LoVo (cell line): ENCODE results near the gene UBE2D3.
A peak's percentile ranks its signal among the peaks of the same experiment; 100 is the strongest.
"Not testable (repeated sequence)": the region's sequence is repeated elsewhere in the genome, so short reads cannot be mapped to it uniquely, and the experiment has no call there.

Source experiments
- DNase-seq: peaks from one replicate; pipeline ENCODE4 v3.0.0-alpha.2; 2016; ENCODE audit warnings: low spot score

Gene UBE2D3

DNA sequence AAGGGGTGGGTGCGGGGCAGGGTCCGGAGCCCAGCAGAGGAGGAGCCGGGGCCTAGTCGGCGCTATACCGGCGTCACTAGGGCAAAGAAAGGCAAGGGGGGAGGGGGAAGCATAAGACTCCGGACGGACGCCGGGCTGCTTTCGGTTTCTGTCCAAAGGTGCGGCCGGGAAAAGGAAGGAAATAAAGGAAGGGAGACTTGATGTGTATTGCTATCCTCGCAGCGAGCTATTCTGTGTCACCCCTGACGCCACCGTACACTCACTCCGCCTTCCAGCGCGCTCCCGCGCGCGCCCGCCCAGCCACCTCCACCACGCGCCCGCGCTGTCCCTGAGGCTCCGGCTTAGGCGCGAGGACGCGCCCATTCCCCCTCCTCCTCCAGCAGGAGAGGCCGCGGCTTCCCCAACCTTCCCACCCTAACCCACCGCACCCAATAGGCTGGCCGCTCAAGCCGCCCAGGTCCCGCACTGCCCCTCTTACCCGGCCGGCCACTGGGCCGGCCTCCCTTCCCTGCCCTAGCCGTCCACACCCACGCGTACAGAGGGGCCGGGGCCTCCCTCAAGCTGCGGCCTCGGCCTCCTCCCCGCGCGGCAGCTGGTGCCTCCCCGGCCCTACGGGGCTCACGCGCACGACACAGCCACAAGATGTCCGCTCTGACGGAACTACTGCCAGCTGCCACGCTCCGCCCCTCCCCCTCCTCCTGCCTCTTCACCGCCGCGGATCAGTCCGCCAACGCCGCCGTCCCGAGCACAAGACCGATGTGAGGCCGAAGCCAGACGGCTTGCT is at the start of gene UBE2D3:
UBE2D3 (minus strand) TSS at position 662 of the 784 bp plus-strand sequence. CDS start 1,043 bp downstream, outside the sequence.
- peak; percentile 90 for DNase-seq

DNA sequence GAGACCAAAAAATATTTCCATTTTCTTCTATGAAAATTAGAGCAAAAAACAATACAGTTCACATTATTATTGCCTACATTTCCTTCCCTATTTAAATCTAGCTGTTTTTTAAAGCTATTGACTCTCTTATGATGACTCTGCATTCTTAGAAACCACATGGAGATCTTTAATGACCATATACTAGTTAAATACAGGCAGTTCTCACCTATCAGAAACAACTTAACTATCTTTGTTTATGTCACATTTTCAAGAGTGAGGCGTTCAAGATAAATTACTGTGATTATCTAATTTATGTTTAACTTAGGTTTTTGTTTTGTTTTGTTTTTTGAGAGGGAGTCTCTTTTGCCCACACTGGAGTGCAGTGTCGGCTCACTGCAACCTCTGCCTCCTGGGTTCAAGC is 44.4 kb upstream of the UBE2D3 start:
- DNase-seq: no peak

DNA sequence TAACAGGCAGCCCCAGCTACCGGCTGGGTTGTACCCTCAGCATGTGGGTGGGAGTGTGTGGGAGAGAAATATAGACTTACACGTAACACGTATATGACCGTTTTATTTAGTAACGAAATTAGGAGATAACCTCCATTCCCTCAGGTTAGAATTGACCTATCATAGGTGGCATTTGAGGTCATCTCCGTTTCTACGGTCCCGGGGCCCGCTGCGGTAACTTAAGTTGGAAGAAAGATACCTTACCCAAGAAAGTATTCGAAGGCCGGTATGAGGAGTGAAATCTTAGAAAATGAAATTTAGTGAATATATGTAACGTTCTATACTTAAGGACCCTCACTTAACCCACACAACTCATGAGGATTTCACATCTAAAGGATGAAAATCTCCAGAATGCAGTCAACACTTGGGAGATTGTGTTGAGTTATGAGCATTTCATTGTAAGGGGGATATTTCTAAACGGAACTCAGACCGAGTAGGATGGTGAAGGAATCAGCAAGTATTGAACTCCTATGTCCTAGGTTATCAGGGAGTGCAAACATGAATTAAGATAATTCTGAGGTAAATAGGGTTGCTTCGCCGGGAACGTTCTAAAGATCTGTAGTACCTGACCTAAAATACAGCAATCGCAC is 42.3 kb upstream of the UBE2D3 start:
- DNase-seq: no peak

DNA sequence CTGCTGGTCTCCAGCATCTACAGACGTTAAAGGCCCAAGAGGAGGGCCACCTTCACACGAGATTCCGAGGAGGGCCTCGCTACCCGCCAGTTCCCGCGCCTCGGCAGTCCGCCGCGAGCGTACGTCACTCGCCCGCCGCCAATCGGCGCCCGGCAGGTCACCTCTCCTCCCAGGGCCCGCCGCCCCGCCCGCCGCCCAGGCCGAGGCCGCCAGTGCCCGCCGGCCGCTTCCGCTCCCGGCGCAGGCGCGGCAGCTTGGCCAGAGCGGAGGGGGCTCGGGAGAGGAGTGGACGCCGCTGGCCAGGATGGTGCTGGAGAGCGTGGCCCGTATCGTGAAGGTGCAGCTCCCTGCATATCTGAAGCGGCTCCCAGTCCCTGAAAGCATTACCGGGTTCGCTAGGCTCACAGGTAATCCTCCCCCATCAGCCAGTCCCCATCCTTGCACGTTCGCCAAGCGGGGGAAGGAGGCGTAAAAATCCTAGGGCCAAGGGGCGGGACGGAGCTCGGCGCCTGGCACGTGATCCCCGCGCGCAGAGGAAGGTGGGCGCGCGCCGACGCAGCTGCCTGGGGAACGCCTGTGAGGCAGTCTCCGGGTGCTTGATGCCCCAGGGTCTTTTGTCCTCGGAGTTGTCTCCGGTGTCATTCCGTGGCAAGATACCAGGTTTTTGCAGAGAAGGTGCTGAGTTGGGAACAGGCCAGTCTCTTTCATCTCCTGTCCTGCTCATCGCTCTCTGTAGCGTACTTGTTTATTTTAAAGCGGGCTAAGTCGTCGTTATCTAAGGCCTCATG is 41.6 kb upstream of the UBE2D3 start, which contains the start of gene CISD2:
CISD2 (plus strand) TSS at position 212 of the 788 bp plus-strand sequence; CDS start at position 305, 93 bp downstream.
- peak; percentile 91 for DNase-seq

DNA sequence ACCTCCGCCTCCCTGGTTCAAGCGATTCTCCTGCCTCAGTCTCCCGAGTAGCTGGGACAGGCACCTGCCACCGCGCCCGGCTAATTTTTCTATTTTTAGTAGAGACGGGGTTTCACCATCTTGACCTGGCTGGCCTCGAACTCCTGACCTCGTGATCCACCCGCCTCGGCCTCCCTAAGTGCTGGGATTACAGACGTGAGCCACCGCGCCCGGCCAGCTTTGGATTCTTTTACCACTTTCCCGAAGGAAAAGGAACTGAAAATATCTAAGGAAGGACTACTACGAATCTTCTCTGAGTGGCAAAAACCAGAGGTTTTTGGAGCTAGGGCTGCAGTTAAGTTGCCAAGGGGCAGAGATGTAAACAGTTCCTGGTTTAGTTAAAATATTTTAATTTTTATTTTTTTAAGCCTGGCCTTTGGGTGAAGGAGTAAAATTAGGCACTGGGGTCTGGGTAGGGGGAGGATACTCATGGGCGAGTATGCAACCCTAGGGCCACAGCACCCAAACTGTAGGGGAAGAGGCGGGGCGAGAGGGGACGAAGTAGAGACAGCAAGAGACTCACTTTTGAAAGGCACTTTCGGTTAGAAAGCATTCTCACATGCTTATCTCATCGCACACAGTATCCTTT is 40.9 kb upstream of the UBE2D3 start:
- no peak for DNase-seq

DNA sequence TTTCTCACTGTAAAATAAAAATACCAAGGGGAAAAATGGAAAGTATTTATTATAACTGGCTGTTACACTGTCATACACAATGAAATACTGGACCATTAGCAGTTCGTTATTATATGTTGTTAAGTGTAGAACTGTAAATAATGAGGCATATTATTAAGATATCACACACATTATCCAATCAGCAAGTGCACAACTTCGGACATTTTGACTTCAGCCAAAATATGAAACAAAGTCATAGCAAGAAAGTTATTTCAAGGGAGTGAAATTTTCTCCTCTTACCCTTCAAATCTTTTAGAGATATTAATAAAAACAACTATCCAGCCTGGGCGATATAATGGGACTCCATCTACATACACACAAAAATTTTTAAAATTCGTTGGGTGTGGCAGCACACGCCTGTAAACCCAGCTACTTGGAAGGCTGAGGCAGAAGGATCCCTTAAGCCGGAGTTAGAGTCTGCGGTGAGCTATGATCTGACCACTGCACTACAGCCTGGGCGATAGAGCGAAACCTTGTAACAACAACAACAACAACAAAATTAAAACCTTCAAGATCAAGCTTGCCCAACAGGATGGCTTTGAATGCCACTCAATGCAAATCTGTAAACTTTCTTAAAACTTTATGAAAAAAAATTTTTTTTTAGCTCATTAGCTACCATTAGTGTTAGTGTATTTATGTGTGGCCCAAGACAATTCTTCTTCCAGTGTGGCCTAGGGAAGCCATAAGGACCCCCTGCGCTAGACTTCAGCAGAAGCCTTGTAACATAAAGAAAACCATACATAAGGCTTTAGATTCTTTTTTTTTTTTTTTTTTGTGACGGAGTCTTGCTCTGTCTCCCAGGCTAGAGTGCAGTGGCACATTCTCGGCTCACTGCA is 40.2 kb upstream of the UBE2D3 start:
- DNase-seq: no peak

DNA sequence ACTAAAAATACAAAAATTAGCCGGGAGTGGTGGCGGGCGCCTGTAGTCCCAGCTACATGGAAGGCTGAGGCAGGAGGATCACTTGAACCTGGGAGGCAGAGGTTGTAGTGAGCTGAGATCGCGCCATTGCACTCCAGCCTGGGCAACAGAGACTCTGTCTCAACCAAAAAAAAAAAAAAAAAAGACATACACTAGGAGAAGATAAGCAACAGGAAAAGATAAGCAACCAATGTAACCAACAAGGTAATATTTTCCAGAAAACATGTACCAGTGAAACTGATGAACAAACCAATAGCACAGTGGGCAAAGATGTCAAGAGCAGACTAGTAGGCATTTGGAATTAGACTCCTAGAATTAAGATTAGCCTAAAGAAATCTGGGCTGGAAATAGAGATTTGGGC is 38.0 kb upstream of the UBE2D3 start:
- not testable (repeated sequence) for DNase-seq

DNA sequence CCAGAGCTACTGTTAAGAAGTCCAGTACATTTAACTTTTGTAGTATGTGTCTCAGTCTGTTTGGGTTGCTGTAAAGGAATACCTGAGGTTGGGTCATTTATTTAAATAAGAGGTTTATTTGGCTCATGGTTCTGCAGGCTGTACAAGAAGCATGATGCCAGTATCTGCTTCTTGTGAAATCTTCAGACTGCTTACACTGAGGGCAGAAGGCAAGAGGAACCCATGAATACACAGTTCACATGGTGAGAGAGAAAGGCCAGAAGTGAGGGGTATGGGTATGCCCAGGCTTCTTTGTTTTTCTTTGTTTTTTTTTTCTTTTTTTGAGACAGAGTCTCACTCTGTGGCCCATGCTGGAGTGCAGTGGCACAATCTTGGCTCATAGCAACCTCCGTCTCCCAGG is 35.4 kb upstream of the UBE2D3 start:
- DNase-seq: no peak

DNA sequence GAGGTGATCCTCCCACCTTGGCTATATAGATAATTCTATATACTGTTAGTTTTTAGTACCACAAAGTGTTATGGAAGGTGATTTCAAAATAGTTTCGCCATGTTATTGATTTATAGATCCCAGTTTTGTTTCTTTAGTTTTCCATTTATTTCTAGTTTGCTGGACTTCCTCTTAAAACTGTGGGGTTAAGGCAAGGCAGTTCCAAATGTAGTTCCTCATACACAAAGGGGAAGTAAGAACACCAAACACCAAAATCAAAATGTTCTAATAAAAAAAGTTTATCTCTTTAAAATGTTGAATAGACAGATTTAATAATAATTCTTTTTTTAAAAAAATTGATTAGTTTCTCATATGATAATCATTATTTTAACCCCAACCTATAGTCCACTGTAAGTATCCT is 34.7 kb upstream of the UBE2D3 start:
- DNase-seq: no peak

DNA sequence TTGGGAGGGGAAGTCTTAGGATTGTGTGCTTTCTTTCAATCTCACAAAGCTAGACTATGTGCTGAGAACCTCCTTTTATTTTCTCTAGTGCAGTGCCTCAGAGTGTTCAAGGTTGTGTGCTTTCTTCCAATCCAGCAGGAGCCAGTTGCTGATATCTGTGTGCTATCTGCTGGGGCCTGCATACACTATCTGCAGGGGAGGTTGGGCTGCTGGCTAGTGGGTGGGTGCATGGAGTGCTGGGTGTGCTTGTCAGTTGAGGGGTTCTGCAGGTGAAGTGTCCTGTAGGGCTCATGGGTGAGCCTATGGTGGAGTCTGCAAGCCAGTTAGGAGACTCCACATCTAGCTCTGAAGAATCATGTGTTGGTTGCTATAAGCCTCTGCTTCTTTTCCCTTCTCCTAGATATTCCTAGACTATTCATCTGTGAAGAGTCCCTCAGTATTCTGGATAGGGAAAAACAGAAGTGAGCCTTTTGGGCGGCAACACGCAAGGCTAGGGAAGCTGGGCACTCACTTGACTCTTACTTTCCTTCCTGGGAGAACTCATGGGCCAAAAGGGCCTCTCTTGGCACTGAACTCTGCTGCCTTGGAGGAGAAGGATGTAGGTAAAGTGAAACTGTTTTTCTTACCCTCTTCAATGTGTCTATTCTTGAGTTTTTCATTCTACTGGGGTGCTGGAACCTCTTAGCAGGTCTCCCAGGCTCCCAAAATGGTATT is 33.4 kb upstream of the UBE2D3 start:
- no peak for DNase-seq

DNA sequence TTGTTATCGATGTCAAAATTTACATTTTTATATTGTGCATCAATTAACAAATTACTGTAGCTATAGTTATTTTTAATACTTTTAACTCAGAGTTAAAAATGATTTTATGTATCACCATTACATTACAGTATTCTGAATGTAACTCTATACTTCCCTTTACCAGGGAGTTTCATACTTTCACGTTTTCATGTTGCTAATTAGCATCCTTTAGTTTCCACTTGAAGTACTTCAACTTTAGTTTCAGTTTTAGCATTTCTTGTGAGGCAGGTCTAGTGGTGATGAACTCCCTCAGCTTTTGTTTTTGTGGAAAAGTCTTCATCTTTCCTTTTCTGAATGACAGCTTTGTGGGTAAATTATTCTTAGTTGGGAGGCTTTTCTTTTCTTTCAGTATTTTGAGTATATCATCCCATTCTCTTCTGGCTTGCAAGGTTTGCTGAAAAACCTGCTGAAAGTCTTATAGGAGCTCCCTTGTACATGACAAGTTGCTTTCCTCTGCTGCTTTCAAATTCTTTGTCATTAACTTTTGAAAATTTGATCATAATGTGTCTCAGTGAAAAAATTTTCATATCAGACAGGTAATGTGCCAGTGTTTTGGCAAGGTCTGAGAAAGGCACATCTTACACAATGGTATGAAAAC is 31.6 kb upstream of the UBE2D3 start:
- DNase-seq: no peak

DNA sequence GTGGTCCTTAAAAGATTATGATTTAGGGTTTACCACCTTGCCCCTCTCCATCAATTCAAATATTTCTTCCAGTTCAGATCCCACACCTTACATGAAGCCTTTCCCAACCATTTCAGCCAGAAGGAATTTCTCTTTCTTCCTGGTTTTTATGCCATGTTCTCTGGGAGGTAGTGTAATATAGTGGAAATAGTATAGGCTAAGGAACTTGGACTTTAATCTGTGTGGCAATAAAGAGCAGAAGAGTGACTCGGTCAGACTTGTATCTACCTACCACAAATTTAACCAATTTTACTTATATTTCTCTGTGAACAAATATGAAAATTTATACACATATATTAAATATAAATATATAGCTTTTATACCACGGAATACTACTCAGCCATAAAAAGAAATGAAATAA is 23.0 kb upstream of the UBE2D3 start:
- peak; percentile 32 for DNase-seq

DNA sequence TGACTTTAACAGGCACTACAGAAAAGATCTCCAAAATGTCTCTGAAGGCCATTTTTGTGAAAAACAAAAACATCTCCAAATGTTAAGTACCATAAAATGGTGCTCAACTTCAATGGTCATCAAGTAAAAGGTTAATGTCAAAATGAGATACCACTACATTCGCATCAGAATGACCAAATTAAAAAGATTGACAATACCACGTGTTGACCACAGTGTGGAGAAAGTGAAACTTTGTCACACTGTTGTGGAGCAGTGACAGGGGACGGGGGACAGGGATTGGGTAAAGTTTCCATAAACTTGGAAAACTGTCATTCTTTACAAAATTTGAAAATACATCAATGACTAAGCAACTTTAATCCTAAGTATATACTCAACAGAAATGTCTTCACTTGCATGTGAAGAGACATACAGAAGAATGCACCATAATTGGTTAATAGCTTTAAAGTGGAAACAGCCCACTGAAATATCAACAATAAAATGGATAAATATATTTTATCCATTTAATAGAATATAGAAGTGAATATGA is 22.3 kb upstream of the UBE2D3 start:
- DNase-seq: no peak

DNA sequence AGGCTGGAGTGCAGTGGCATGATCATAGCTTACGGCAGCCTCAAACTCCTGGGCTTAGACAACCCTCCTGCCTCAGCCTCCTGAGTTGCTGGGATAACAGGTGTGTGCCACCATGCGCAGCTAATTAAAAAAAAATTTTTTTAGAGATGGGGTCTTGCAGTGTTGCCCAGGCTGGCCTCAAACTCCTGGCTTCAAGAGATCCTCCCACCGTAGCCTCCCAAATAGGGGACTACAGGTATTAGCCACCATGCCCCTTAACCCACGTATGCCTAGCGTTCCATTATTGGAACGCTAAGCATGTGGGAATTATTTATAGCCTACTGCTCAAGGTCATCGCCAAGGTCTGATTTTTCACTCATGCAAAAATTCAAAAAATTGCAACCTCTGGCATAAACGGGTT is 20.3 kb upstream of the UBE2D3 start:
- no peak for DNase-seq

DNA sequence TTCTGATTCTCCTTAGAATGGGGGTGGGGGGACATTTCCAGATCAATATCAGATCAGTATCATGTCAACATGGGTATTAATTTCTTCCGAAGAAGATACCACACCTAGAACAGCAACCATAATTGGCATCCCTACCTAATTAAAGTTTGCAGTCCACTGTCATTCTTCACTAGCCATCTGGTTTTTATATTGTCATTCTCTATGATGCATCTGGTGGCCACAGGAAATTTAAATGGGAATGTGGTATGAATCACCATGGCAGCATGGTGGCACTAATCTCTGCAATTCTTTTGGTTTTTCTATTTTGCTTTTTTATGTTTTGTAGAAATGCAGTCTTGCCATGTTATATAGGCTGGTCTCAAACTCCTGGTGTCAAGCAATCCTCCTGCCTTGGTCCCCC is 16.6 kb upstream of the UBE2D3 start:
- no peak for DNase-seq

DNA sequence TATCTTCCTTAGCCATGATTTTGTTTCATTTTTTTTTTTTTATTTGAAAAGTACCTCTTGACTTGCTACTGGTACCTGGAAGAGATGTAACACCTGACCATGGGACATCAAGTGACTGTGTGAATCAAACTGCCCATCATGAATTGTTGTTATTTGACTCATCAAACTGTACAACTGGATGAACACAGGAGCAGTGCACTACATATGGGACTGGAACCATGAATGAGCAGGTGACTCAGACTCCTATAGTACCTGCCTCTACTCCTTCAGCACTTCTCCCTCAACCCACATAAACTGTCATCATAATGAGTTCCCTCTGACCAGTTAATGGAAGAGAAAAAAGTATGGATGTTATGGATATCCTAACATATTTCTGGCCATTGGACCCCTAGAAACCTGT is 15.9 kb upstream of the UBE2D3 start:
- no peak for DNase-seq

DNA sequence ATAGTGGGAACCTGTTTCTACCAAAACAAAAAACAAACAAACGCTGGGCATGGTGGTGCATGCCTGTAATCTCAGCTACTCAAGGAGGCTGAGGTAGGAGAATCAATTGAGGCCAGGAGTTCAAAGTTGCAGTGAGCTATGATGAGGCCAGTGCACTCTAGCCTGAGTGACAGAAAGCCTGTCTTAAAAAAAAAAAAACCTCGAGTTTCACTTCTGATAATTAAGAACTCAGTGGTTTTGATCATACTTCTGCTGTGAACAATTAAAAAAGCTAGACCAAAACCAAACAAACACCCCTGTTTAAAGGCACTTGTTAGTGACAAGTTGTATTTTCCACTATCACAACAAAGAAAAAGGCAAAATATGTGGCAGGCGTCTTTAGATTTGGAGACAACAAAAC is 15.0 kb upstream of the UBE2D3 start:
- DNase-seq: no peak

DNA sequence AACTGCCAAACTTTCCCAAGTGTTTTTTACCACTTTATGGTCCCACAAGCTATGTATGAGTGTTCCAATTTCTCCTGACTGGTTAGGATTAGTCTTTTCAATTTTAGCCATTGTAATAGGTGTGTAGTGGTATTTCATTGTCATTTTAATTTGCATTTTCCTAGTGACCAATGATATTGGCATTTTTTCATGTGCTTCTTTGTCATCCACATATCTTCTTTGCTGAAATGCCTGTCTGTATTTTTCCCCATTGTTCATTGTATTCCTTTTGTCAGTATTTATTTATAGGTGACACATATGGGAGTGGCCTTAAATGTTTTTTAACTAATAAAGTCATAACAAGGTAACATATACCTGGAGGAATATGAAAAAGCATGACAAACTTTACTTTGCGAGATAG is 9.2 kb upstream of the UBE2D3 start:
- DNase-seq: no peak

DNA sequence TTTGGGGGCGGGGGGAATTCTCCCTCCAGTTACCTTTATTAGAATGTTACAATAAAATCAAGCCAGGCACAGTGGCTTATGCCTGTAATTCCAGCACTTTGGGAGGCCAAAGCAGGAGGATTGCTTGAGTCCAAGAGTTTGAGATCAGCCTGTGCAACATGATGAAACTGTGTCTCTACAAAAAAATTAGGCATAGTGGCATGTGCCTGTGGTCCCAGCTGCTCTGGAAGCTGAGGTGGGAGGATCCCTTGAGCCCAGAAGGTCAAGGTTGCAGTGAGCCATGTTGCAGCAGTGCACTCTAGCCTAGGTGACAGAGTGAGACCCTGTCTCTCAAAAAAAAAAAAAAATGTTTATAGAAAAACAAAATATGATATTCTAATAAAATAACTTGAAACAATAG is 5.3 kb upstream of the UBE2D3 start:
- DNase-seq: no peak

DNA sequence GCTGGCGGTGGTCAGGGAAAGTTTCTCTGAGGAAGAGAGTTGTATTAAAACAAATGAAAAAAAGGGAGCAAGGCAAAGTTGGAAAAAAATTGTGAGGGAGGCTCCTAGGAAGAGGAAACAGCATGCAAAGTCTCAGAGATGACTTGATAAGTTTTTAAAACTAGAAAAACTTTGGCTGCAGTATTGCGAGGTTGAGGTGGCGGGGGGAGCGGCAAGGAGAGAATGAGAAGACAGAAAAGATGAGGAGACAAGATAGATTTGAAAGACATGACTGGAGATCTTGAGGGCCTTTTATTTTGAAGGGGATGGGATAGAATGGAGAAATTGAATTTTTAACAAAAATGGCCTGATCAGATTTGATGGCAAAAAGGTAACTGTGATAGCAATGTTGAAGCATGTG is 4.8 kb upstream of the UBE2D3 start:
- DNase-seq: no peak
